Parathyroid adenoma (tissue), 2 donors: ENCODE measurements around the gene GAB4.

Source experiments
- H2AFZ ChIP-seq: fragments of 300-600 bp; sonication (generic); one replicate; pipeline ENCODE4 v1.7.0; 2017; ENCODE audit warnings: antibody characterized with exemption, mild to moderate bottlenecking
- H3K27ac ChIP-seq: fragments of 300-600 bp; sonication (generic); one replicate; pipeline ENCODE4 v1.7.0; 2017
- H3K27me3 ChIP-seq: fragments of 300-600 bp; sonication (generic); one replicate; pipeline ENCODE4 v1.7.0; 2017; ENCODE audit warnings: low read length; ENCODE audit not compliant: control insufficient read depth, insufficient read depth
- H3K36me3 ChIP-seq: fragments of 300-600 bp; sonication (generic); one replicate; pipeline ENCODE4 v1.7.0; 2017; ENCODE audit warnings: low read length; ENCODE audit not compliant: control insufficient read depth, insufficient read depth
- H3K4me1 ChIP-seq: fragments of 300-600 bp; sonication (generic); one replicate; pipeline ENCODE4 v1.7.0; 2017; ENCODE audit warnings: control low read depth
- H3K4me2 ChIP-seq: fragments of 300-600 bp; sonication (generic); one replicate; pipeline ENCODE4 v1.7.0; 2017; ENCODE audit warnings: low read length
- H3K4me3 ChIP-seq: fragments of 300-600 bp; sonication (generic); one replicate; pipeline ENCODE4 v1.7.0; 2017; ENCODE audit warnings: low read depth, low read length
- H3K79me2 ChIP-seq: fragments of 300-600 bp; sonication (generic); one replicate; pipeline ENCODE4 v1.7.0; 2017; ENCODE audit warnings: control low read depth
- H3K9ac ChIP-seq: fragments of 300-600 bp; sonication (generic); one replicate; pipeline ENCODE4 v1.7.0; 2017; ENCODE audit warnings: mild to moderate bottlenecking
- H3K9me3 ChIP-seq: fragments of 300-600 bp; sonication (generic); one replicate; pipeline ENCODE4 v1.7.0; 2017; ENCODE audit warnings: low read length; ENCODE audit not compliant: control insufficient read depth
- CTCF ChIP-seq: fragments of 300-600 bp; sonication (generic); IDR thresholded peaks from one replicate; pipeline ENCODE4 v1.7.0; 2017; ENCODE audit warnings: antibody characterized with exemption, mild to moderate bottlenecking
- donor health status: primary hyperparathyroidism.

The GAB4 gene

GRCh38 chr22:16989915-16990314, 18.1 kb downstream of the GAB4 start:
- Histone ChIP-seq H3K79me2 (no peaks in the 10 kb centered on the region), H2AFZ (no peak overlapping the region), H3K9me3 (no peaks in the 10 kb centered on the region), H3K4me2 (no peak overlapping the region), H3K4me1 (no peaks in the 10 kb centered on the region), H3K36me3 (no peaks in the 10 kb centered on the region), H3K27me3 (no peaks in the 10 kb centered on the region), H3K4me3 (no peak overlapping the region), H3K27ac (no peak overlapping the region), H3K9ac (no peak overlapping the region)
- TF ChIP-seq CTCF = no peak

- Histone ChIP-seq H3K79me2 (no peaks in the 10 kb centered on the region), H3K9me3 (no peaks in the 10 kb centered on the region), H3K9ac (no peak overlapping the region), H3K4me1 (no peaks in the 10 kb centered on the region), H3K27me3 (no peaks in the 10 kb centered on the region), H3K27ac (no peak overlapping the region), H3K4me3 (no peak overlapping the region), H3K4me2 (no peak overlapping the region), H2AFZ (no peak overlapping the region), H3K36me3 (no peaks in the 10 kb centered on the region)
- TF ChIP-seq CTCF = no peak
Measured at GRCh38 chr22:16988257-16988656, 19.8 kb downstream of the GAB4 start.

GRCh38 chr22:16987822-16988221, 20.2 kb downstream of the GAB4 start:
- Histone ChIP-seq H3K36me3 (no peaks in the 10 kb centered on the region), H3K27me3 (no peaks in the 10 kb centered on the region), H3K27ac (no peak overlapping the region), H3K9me3 (no peaks in the 10 kb centered on the region), H3K9ac (no peak overlapping the region), H2AFZ (no peak overlapping the region), H3K4me3 (no peak overlapping the region), H3K79me2 (no peaks in the 10 kb centered on the region), H3K4me1 (no peaks in the 10 kb centered on the region), H3K4me2 (no peak overlapping the region)
- TF ChIP-seq CTCF = no peak

- no peak for TF ChIP-seq CTCF
- H3K4me2 ChIP-seq = no peak overlapping the region
Measured at GRCh38 chr22:16975155-16975885, 32.7 kb downstream of the GAB4 start.

More at GRCh38 chr22:16975155-16975885, 32.7 kb downstream of the GAB4 start:
- H3K79me2 ChIP-seq = no peaks in the 10 kb centered on the region
- no peaks in the 10 kb centered on the region for H3K27me3 ChIP-seq
- no peaks in the 10 kb centered on the region for H3K4me1 ChIP-seq
- no peak overlapping the region for H3K9ac ChIP-seq
- no peaks in the 10 kb centered on the region for H3K36me3 ChIP-seq
- H3K27ac ChIP-seq = no peak overlapping the region
- no peak overlapping the region for H2AFZ ChIP-seq
- H3K9me3 ChIP-seq = no peaks in the 10 kb centered on the region
- H3K4me3 ChIP-seq = no peak overlapping the region
